ENCODE results near the gene NRP2.

- no peak for TF ChIP-seq CTCF (IDR thresholded peaks at IDR 0.05)
- TF ChIP-seq POLR2A (IDR thresholded peaks at IDR 0.05): no peak
Measured at GRCh38 chr2:205792908-205793307, 110.6 kb downstream of the NRP2 start.
